GM23248 (cell line): ENCODE measurements around the gene CLSTN2. TPM values are rescaled to one million over a fixed set of nuclear protein-coding genes. Genes with fewer than 3 reads are reported as not detected.

Source experiments
- DNase-seq: peaks from one replicate; pipeline ENCODE4 v3.0.0-alpha.2; 2015
- H2AFZ ChIP-seq: fragments of 200-600 bp; sonication (generic); 2 replicates; pipeline ENCODE4 v1.6.1; 2016; ENCODE audit warnings: antibody characterized with exemption
- H3F3A ChIP-seq: fragments of 200-600 bp; sonication (generic); 2 replicates; pipeline ENCODE4 v1.6.1; 2016; ENCODE audit warnings: mild to moderate bottlenecking, antibody characterized with exemption, mixed run types; ENCODE audit not compliant: insufficient read depth
- H3K27ac ChIP-seq: fragments of 200-600 bp; sonication (generic); 2 replicates; pipeline ENCODE4 v1.5.1; 2016; ENCODE audit warnings: mild to moderate bottlenecking
- H3K27me3 ChIP-seq: fragments of 200-600 bp; sonication (generic); replicated peaks from 2 replicates; pipeline ENCODE4 v1.6.1; 2016; ENCODE audit warnings: mild to moderate bottlenecking; ENCODE audit not compliant: insufficient read depth
- H3K36me3 ChIP-seq: fragments of 200-600 bp; sonication (generic); 2 replicates; pipeline ENCODE4 v1.6.1; 2016; ENCODE audit warnings: low read depth, mild to moderate bottlenecking
- H3K4me1 ChIP-seq: fragments of 200-600 bp; sonication (generic); 2 replicates; pipeline ENCODE4 v1.6.1; 2016; ENCODE audit warnings: mild to moderate bottlenecking; ENCODE audit not compliant: insufficient read depth
- H3K4me2 ChIP-seq: fragments of 200-600 bp; sonication (generic); one replicate; pipeline ENCODE4 v1.6.1; 2016; ENCODE audit warnings: mild to moderate bottlenecking; ENCODE audit not compliant: unreplicated experiment
- H3K4me3 ChIP-seq: fragments of 200-600 bp; sonication (generic); 2 replicates; pipeline ENCODE4 v1.5.1; 2016; ENCODE audit warnings: mild to moderate bottlenecking
- H3K79me2 ChIP-seq: fragments of 200-600 bp; sonication (generic); 2 replicates; pipeline ENCODE4 v1.6.1; 2016; ENCODE audit warnings: mild to moderate bottlenecking; ENCODE audit not compliant: insufficient read depth
- H3K9ac ChIP-seq: fragments of 200-600 bp; sonication (generic); 2 replicates; pipeline ENCODE4 v1.6.1; 2016; ENCODE audit warnings: mild to moderate bottlenecking
- H3K9me2 ChIP-seq: fragments of 200-600 bp; sonication (generic); 2 replicates; pipeline ENCODE4 v1.6.1; 2016; ENCODE audit warnings: mixed run types, mild to moderate bottlenecking, moderate library complexity; ENCODE audit not compliant: insufficient read depth
- H3K9me3 ChIP-seq: fragments of 200-600 bp; sonication (generic); one replicate; pipeline ENCODE4 v1.6.1; 2017; ENCODE audit warnings: low read depth
- H4K20me1 ChIP-seq: fragments of 200-600 bp; sonication (generic); 2 replicates; pipeline ENCODE4 v1.6.0; 2016; ENCODE audit not compliant: insufficient read depth
- EZH2 ChIP-seq: fragments of 200-600 bp; sonication (generic); IDR thresholded peaks from 2 replicates; pipeline ENCODE4 v1.6.1; 2018; ENCODE audit warnings: antibody characterized with exemption, mild to moderate bottlenecking; ENCODE audit not compliant: insufficient read depth, poor library complexity, severe bottlenecking
- EZH2phosphoT487 ChIP-seq: fragments of 200-600 bp; sonication (generic); IDR thresholded peaks from 2 replicates; pipeline ENCODE4 v1.6.1; 2018; ENCODE audit warnings: antibody characterized with exemption, moderate library complexity, mild to moderate bottlenecking, low read depth; ENCODE audit not compliant: insufficient read depth
- WGBS, 2 experiments: methylation state at CpG; one replicate each; pipeline ENCODE4 v1.1.6; 2015 to 2017; ENCODE audit warnings: low lambda C conversion rate in 2 of 2, low coverage in 1 of 2; ENCODE audit errors: missing lambda C conversion rate in 2 of 2; 5-methylcytosine and 5-hydroxymethylcytosine counted together
- in situ Hi-C: fragments of 300-500 bp; cut with MboI; formaldehyde crosslinking; loops from 2 replicates; pipeline ENCODE4 v1.15.0; 2020
- polyA plus RNA-seq: library from polyadenylated mRNA; unstranded; fragments of >200 nt; fragmentation: Nextera tagmentation; extraction: Ambion mirVana; gene quantifications from 2 replicates; pipeline ENCODE4 v1.2.1, GENCODE V29; 2016
- total RNA-seq: library from RNA; depleted of rRNA; stranded (reverse); fragments of >200 nt; shearing (Covaris generic); gene quantifications from 2 replicates; pipeline ENCODE4 v1.2.3, GENCODE V29; 2014

The CLSTN2 gene
- total and polyA plus RNA-seq, 2 experiments from 2014 or later: not detected

GRCh38 chr3:140430494-140430893, 495.5 kb downstream of the CLSTN2 start:
- no peak for DNase-seq
- H3K79me2 ChIP-seq: no peaks in the 10 kb centered on the region
- H3K27ac ChIP-seq: no peak overlapping the region
- 0 out of 2 replicates have a peak, but pooled peaks cover 3% of the 10 kb centered on the region for H3K27me3 ChIP-seq
- H3K36me3 ChIP-seq: no peaks in the 10 kb centered on the region
- TF ChIP-seq EZH2phosphoT487: no peak
- no peak for TF ChIP-seq EZH2
- no peak overlapping the region for H3K9ac ChIP-seq
- H3K4me1 ChIP-seq: no peaks in the 10 kb centered on the region
- 65 to 66% methylated on average over 7 of the region's 7 CpGs for WGBS, 2 experiments
- no peak overlapping the region for H3K4me2 ChIP-seq
- H2AFZ ChIP-seq: no peak overlapping the region
- H3K4me3 ChIP-seq: no peak overlapping the region
- H4K20me1 ChIP-seq: no peaks in the 10 kb centered on the region
- no peaks in the 10 kb centered on the region for H3K9me3 ChIP-seq
- H3F3A ChIP-seq: no peaks in the 10 kb centered on the region
- H3K9me2 ChIP-seq: no peaks in the 10 kb centered on the region
- in situ Hi-C loops: no loop called here

GRCh38 chr3:140432229-140432669, 497.3 kb downstream of the CLSTN2 start:
- Histone ChIP-seq H3K9ac (no peak overlapping the region), H3K36me3 (no peaks in the 10 kb centered on the region), H3K9me2 (no peaks in the 10 kb centered on the region), H3K4me1 (no peaks in the 10 kb centered on the region), H2AFZ (no peak overlapping the region), H3K9me3 (no peaks in the 10 kb centered on the region), H3K4me2 (no peak overlapping the region), H3K27ac (no peak overlapping the region), H3K4me3 (no peak overlapping the region), H4K20me1 (no peaks in the 10 kb centered on the region), H3K79me2 (no peaks in the 10 kb centered on the region), H3K27me3 (0 out of 2 replicates have a peak, but pooled peaks cover 3% of the 10 kb centered on the region), H3F3A (no peaks in the 10 kb centered on the region)
- no peak for DNase-seq
- in situ Hi-C loops: no loop called here
- TF ChIP-seq EZH2 (no peak), EZH2phosphoT487 (no peak)
- WGBS, 2 experiments: 29 to 32% methylated on average over 8 of the region's 8 CpGs

GRCh38 chr3:140433431-140433830, 498.4 kb downstream of the CLSTN2 start:
- 0 out of 2 replicates have a peak, but pooled peaks cover 3% of the 10 kb centered on the region for H3K27me3 ChIP-seq
- no peaks in the 10 kb centered on the region for H3K79me2 ChIP-seq
- H3F3A ChIP-seq: no peaks in the 10 kb centered on the region
- no peaks in the 10 kb centered on the region for H3K9me3 ChIP-seq
- no peaks in the 10 kb centered on the region for H3K4me1 ChIP-seq
- WGBS, 2 experiments: 53 to 82% methylated on average over 2 of the region's 2 CpGs
- H2AFZ ChIP-seq: no peak overlapping the region
- H3K27ac ChIP-seq: no peak overlapping the region
- H3K9me2 ChIP-seq: no peaks in the 10 kb centered on the region
- TF ChIP-seq EZH2phosphoT487 (no peak), EZH2 (no peak)
- no peaks in the 10 kb centered on the region for H3K36me3 ChIP-seq
- no peak overlapping the region for H3K4me2 ChIP-seq
- H3K4me3 ChIP-seq: no peak overlapping the region
- no peak for DNase-seq
- H3K9ac ChIP-seq: no peak overlapping the region
- in situ Hi-C loops: no loop called here
- H4K20me1 ChIP-seq: no peaks in the 10 kb centered on the region

GRCh38 chr3:140434261-140434905, 499.4 kb downstream of the CLSTN2 start:
- no peak overlapping the region for H3K4me2 ChIP-seq
- H3K4me3 ChIP-seq: no peak overlapping the region
- no peak overlapping the region for H3K9ac ChIP-seq
- TF ChIP-seq EZH2phosphoT487 (no peak), EZH2 (no peak)
- H3K79me2 ChIP-seq: no peaks in the 10 kb centered on the region
- no peak overlapping the region for H2AFZ ChIP-seq
- no peaks in the 10 kb centered on the region for H3K9me3 ChIP-seq
- H4K20me1 ChIP-seq: no peaks in the 10 kb centered on the region
- no peak overlapping the region for H3K27ac ChIP-seq
- 0 out of 2 replicates have a peak, but pooled peaks cover 3% of the 10 kb centered on the region for H3K27me3 ChIP-seq
- no peaks in the 10 kb centered on the region for H3F3A ChIP-seq
- WGBS, 2 experiments: 49% methylated on average over 5 of the region's 5 CpGs
- H3K4me1 ChIP-seq: no peaks in the 10 kb centered on the region
- no peak for DNase-seq
- H3K9me2 ChIP-seq: no peaks in the 10 kb centered on the region
- in situ Hi-C loops: no loop called here
- no peaks in the 10 kb centered on the region for H3K36me3 ChIP-seq
